Measurements from ENCODE around the gene PYGL. TPM values are rescaled to one million over a fixed set of nuclear protein-coding genes. Genes with fewer than 3 reads are reported as not detected.
"Not testable (repeated sequence)": the region's sequence is repeated elsewhere in the genome, so short reads cannot be mapped to it uniquely, and the experiment has no call there.

PYGL gene
- total RNA-seq, 2 donors from 2014 or later: 15.4 to 23.6 TPM

GRCh38 chr14:50947446-50947845, 3.2 kb upstream of the PYGL start:
- no peak for DNase-seq (ENCODE audit: low spot score)
- no peaks in the 10 kb centered on the region for H3K27me3 ChIP-seq (replicated peaks; ENCODE audit: insufficient read depth)
- no peaks in the 10 kb centered on the region for H3K9me3 ChIP-seq
- no peaks in the 10 kb centered on the region for H3K4me1 ChIP-seq (replicated peaks)
- intact Hi-C loops (cut with DNase I): no loop called here
- 18% methylated on average over 4 of the region's 4 CpGs for WGBS
- H3K4me3 ChIP-seq: no peak overlapping the region
- TF ChIP-seq CTCF (IDR thresholded peaks at IDR 0.05) (peak in 1 of 4 experiments; percentile 2), POLR2AphosphoS5 (IDR thresholded peaks at IDR 0.05) (peak; percentile 56), POLR2A (IDR thresholded peaks at IDR 0.05) (no peak)
- H3K36me3 ChIP-seq: no peaks in the 10 kb centered on the region
- peak overlapping the region in 1 of 2 donors; percentile 24 for H3K27ac ChIP-seq

- no peak for DNase-seq (ENCODE audit: low spot score)
- H3K9me3 ChIP-seq: no peaks in the 10 kb centered on the region
- TF ChIP-seq POLR2AphosphoS5 (IDR thresholded peaks at IDR 0.05) (no peak), CTCF (IDR thresholded peaks at IDR 0.05) (no peak), POLR2A (IDR thresholded peaks at IDR 0.05) (no peak)
- H3K27ac ChIP-seq: no peak overlapping the region
- H3K4me1 ChIP-seq (replicated peaks): no peaks in the 10 kb centered on the region
- WGBS: 93% methylated on average over 5 of the region's 5 CpGs
- no peaks in the 10 kb centered on the region for H3K27me3 ChIP-seq (replicated peaks; ENCODE audit: insufficient read depth)
- intact Hi-C loops (cut with DNase I): no loop called here
- H3K36me3 ChIP-seq: no peaks in the 10 kb centered on the region
- no peak overlapping the region for H3K4me3 ChIP-seq
Measured at GRCh38 chr14:50946234-50946935, 2.1 kb upstream of the PYGL start.

- Histone ChIP-seq H3K4me3 (peak overlapping the region; percentile 62 to 87), H3K36me3 (no peaks in the 10 kb centered on the region), H3K9me3 (no peaks in the 10 kb centered on the region), H3K27me3 (replicated peaks; ENCODE audit: insufficient read depth) (no peaks in the 10 kb centered on the region), H3K27ac (peak overlapping the region; percentile 82 to 87), H3K4me1 (replicated peaks) (no peaks in the 10 kb centered on the region)
- 5% methylated on average over 29 of the region's 29 CpGs for WGBS
- TF ChIP-seq POLR2AphosphoS5 (IDR thresholded peaks at IDR 0.05) (peak; percentile 16), CTCF (IDR thresholded peaks at IDR 0.05) (no peak)
- intact Hi-C loops (cut with DNase I): no loop called here
- DNase-seq (ENCODE audit: low spot score): peak; percentile 47
Measured at GRCh38 chr14:50944647-50945413, 547 bp upstream of the PYGL start.

- H3K4me1 ChIP-seq (replicated peaks): no peaks in the 10 kb centered on the region
- H3K4me3 ChIP-seq: peak overlapping the region; percentile 62 to 87
- TF ChIP-seq CTCF (IDR thresholded peaks at IDR 0.05) (no peak), POLR2A (IDR thresholded peaks at IDR 0.05) (no peak), POLR2AphosphoS5 (IDR thresholded peaks at IDR 0.05) (no peak)
- peak overlapping the region; percentile 82 to 87 for H3K27ac ChIP-seq
- H3K36me3 ChIP-seq: no peaks in the 10 kb centered on the region
- H3K27me3 ChIP-seq (replicated peaks; ENCODE audit: insufficient read depth): no peaks in the 10 kb centered on the region
- DNase-seq (ENCODE audit: low spot score): peak; percentile 11
- WGBS: 6% methylated on average over 26 of the region's 26 CpGs
- intact Hi-C loops (cut with DNase I): no loop called here
- no peaks in the 10 kb centered on the region for H3K9me3 ChIP-seq
Measured at GRCh38 chr14:50943261-50943942, 881 bp downstream of the PYGL start.

- WGBS: 95% methylated on average over 8 of the region's 8 CpGs
- not testable (repeated sequence) for H3K27ac ChIP-seq
Measured at GRCh38 chr14:50941638-50942037, 2.6 kb downstream of the PYGL start.

More at GRCh38 chr14:50941638-50942037, 2.6 kb downstream of the PYGL start:
- H3K4me3 ChIP-seq; intact Hi-C loops (cut with DNase I); H3K4me1 ChIP-seq (replicated peaks); DNase-seq (ENCODE audit: low spot score); H3K27me3 ChIP-seq (replicated peaks; ENCODE audit: insufficient read depth); H3K36me3 ChIP-seq; H3K9me3 ChIP-seq: not testable (repeated sequence)
